Colonic mucosa (tissue), 4 donors: ENCODE data around the gene KL. TPM values are rescaled to one million over a fixed set of nuclear protein-coding genes. Genes with fewer than 3 reads are reported as not detected.
A peak's percentile ranks its signal among the peaks of the same experiment; 100 is the strongest.

Experiments
- DNase-seq: peaks from one replicate; pipeline ENCODE4 v3.0.0-alpha.2; 2020
- H3K27ac ChIP-seq: fragments of 200-600 bp; one replicate; pipeline ENCODE4 v1.8.0; 2021
- H3K27me3 ChIP-seq: fragments of 200-600 bp; one replicate; pipeline ENCODE4 v1.8.0; 2021
- H3K36me3 ChIP-seq: fragments of 200-600 bp; one replicate; pipeline ENCODE4 v1.8.0; 2021
- H3K4me1 ChIP-seq: fragments of 200-600 bp; one replicate; pipeline ENCODE4 v1.8.0; 2021; ENCODE audit warnings: mild to moderate bottlenecking
- H3K4me3 ChIP-seq: fragments of 200-600 bp; one replicate; pipeline ENCODE4 v1.8.0; 2021
- H3K9ac ChIP-seq, 2 donors: one replicate each; pipeline ENCODE4 v1.7.0; 2013; ENCODE audit warnings: control low read depth in 2 of 2, low read depth in 2 of 2, low read length in 2 of 2
- H3K9me3 ChIP-seq: fragments of 200-600 bp; one replicate; pipeline ENCODE4 v1.8.0; 2021
- intact Hi-C: fragments of 100-400 bp; cut with DNase I; formaldehyde crosslinking; loops from one replicate; pipeline ENCODE4 v1.14.1; 2022
- total RNA-seq, 2 donors: library from RNA; stranded (reverse); fragmentation: NEBNext Ultra II Directional in 1 of 2; extraction: Animal tissue kit (Norgen Biotek cat#: 25700) in 1 of 2; gene quantifications; one replicate each; pipeline ENCODE4 v1.2.1, GENCODE V29; 2021
- TF ChIP-seq, protein P1 (sequence below): fragments of 200-600 bp; IDR thresholded peaks from one replicate; pipeline ENCODE4 v1.8.0; 2022; ENCODE audit warnings: antibody characterized with exemption, mild to moderate bottlenecking
- donor health status: healthy.
- donor health status: DM: no; HTN: no; CAD: no.
- donor health status: DM: no; HTN: no; CAD: no.

KL gene
- total RNA-seq, 2 donors from 2014 or later, result 0.57 to 1.9 TPM

DNA sequence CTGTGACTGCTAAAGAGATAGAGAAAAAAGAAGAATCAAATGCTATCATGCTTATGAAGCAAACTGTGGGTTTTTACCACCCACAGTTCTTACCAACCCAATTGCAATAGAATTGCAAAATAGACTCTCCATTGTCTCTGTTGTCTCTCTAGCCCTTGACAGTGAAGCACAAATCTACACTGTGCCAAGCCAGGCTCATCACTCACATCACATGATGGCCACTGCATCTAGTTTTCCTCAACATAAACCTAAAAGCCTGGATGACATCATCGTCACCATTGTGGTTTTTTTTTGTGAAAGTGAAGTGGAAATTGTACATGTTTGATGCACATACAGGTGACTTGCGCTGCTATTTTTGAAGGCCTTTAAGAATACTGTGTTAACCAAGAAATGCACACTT is 56.1 kb downstream of the KL start:
- no peaks in the 10 kb centered on the region for H3K27me3 ChIP-seq
- no peak for DNase-seq
- no peaks in the 10 kb centered on the region for H3K4me1 ChIP-seq
- H3K36me3 ChIP-seq, result no peaks in the 10 kb centered on the region
- intact Hi-C loops, result no loop called here
- H3K27ac ChIP-seq, result no peak overlapping the region
- TF ChIP-seq, protein P1, sequence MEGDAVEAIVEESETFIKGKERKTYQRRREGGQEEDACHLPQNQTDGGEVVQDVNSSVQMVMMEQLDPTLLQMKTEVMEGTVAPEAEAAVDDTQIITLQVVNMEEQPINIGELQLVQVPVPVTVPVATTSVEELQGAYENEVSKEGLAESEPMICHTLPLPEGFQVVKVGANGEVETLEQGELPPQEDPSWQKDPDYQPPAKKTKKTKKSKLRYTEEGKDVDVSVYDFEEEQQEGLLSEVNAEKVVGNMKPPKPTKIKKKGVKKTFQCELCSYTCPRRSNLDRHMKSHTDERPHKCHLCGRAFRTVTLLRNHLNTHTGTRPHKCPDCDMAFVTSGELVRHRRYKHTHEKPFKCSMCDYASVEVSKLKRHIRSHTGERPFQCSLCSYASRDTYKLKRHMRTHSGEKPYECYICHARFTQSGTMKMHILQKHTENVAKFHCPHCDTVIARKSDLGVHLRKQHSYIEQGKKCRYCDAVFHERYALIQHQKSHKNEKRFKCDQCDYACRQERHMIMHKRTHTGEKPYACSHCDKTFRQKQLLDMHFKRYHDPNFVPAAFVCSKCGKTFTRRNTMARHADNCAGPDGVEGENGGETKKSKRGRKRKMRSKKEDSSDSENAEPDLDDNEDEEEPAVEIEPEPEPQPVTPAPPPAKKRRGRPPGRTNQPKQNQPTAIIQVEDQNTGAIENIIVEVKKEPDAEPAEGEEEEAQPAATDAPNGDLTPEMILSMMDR, result no peak
- H3K4me3 ChIP-seq, result no peak overlapping the region
- H3K9ac ChIP-seq, result no peak overlapping the region
- H3K9me3 ChIP-seq, result no peaks in the 10 kb centered on the region

DNA sequence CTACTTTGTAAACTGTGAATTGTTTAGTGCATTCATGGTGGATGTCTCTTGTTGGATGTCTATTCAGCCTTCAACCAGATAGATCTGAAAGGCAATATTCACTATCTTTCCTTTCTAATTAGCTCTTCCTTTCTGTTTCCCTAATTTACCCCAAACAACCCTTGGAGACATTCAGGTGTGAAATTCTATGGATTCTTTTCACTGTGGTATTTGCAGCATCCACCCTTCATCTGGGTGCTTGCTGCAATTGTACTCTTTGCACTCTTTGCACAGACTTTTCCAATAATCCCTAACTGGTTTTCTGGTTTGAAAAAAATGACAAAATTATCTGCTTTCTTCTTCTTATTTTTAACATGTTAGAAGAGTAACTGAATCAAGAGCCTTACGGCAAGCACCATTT is 56.5 kb downstream of the KL start:
- TF ChIP-seq, protein P1, result no peak
- Histone ChIP-seq H3K27ac (no peak overlapping the region), H3K9ac (no peak overlapping the region), H3K36me3 (no peaks in the 10 kb centered on the region), H3K27me3 (no peaks in the 10 kb centered on the region), H3K4me1 (no peaks in the 10 kb centered on the region), H3K9me3 (no peaks in the 10 kb centered on the region), H3K4me3 (no peak overlapping the region)
- DNase-seq, result no peak
- intact Hi-C loops, result no loop called here

DNA sequence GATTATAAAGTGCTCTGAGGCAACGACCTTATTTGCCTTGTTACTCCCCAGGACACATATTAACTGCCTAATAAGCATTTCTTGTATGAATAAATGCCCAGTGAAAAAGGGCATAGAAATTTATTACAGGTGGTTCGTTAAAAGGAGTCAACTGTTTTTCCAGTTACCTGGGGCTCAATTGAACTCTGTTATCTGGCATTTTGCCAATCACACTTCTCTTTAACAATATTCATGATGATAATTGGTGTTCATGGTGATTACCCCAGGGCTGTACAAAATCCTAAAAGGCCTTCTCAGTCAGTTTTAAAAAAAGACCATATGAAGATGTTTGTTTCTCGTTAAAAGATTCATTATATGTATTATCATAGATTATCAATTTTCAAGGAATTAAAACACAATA is 57.1 kb downstream of the KL start:
- no peak for DNase-seq
- Histone ChIP-seq H3K4me3 (no peak overlapping the region), H3K9ac (no peak overlapping the region), H3K4me1 (no peaks in the 10 kb centered on the region), H3K36me3 (no peaks in the 10 kb centered on the region), H3K9me3 (no peaks in the 10 kb centered on the region), H3K27me3 (no peaks in the 10 kb centered on the region), H3K27ac (no peak overlapping the region)
- intact Hi-C loops, result no loop called here
- TF ChIP-seq, protein P1, result no peak

DNA sequence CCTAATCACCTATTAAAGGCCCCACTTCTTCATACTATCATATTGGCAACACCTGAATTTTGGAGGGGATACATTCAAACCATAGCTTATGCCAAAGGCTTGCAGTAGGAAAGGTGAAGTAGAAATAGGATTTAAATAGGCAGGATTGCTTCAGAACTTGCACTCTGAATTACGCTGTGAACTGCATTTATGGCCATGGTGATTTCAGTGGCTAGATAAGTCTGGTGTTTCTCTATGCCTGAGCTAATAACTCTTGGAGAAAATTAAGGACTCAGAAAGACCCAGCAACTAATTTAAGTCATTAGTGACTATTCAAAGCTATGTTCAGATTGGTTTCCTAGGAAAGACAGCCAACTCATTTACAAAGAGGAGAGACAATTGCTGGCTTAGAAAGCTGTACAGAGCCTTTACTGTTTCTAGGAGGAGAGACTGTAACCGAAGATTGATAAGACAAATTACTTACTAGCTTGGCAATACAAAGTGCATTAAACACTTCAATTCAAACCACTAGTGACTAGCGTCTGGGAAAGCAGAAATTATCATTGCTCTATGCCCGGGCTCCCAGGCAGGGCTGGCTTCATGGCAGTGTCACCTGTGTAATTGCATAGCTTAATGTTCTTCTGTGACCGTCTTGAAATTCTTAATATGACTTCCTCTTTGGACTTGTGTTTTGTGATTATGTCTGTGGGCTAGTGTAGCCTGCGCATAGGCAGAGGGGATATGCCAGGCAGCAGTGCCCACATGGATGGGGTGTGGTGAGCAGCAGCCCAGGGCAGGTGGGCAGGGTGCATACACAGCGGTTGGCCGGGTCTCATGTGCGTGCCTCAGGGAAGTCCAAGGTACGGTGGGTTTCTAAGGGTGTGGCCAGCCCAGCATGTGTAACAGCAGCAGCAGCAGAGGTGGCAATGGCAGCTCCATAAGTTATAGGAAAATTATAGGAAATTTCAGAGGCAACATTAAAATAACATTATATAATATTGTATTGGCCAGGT is 60.1 kb downstream of the KL start:
- H3K4me1 ChIP-seq, result no peaks in the 10 kb centered on the region
- H3K9ac ChIP-seq, result no peak overlapping the region
- H3K9me3 ChIP-seq, result no peaks in the 10 kb centered on the region
- H3K36me3 ChIP-seq, result no peaks in the 10 kb centered on the region
- H3K4me3 ChIP-seq, result no peak overlapping the region
- intact Hi-C loops, result no loop called here
- peak; percentile 29 for DNase-seq
- TF ChIP-seq, protein P1, result no peak
- H3K27ac ChIP-seq, result no peak overlapping the region
- H3K27me3 ChIP-seq, result no peaks in the 10 kb centered on the region

DNA sequence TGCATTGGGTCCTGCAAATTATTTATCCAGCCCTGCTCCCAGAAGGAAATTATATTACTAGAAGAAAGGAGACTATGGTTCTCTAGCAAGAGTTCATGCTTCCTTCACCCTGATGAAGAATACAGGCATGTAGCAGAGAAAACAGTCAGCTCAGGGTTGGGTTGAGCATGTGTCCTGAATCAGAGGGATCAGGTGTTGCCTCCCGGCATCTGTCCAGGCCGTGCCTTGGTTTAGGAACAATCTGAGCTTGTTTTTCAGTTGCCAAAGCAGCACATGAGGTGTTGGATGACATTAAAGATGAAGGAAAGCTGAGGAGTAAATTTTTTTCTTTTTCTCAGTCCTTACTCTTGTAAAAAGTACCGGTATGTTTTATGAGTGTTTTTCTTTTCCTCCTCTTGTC is 62.0 kb downstream of the KL start:
- Histone ChIP-seq H3K4me3 (no peak overlapping the region), H3K36me3 (no peaks in the 10 kb centered on the region), H3K9me3 (no peaks in the 10 kb centered on the region), H3K27me3 (no peaks in the 10 kb centered on the region), H3K4me1 (no peaks in the 10 kb centered on the region), H3K27ac (no peak overlapping the region), H3K9ac (no peak overlapping the region)
- TF ChIP-seq, protein P1, result no peak
- no peak for DNase-seq
- intact Hi-C loops, result no loop called here
